ENCODE results near the gene TRIM63. TPM values are rescaled to one million over a fixed set of nuclear protein-coding genes. Genes with fewer than 3 reads are reported as not detected.

TRIM63 gene
- total RNA-seq, 3 donors from 2014 or later, result 0.22 TPM; not detected in 1

GRCh38 chr1:26005434-26006105, 61.9 kb downstream of the TRIM63 start:
- no peaks in the 10 kb centered on the region for H3K9me3 ChIP-seq
- no peaks in the 10 kb centered on the region for H3K4me1 ChIP-seq (ENCODE audit: low read depth)
- no peak for TF ChIP-seq CTCF (IDR thresholded peaks at IDR 0.05)
- no peak for ATAC-seq
- intact Hi-C loops (cut with DNase I, micrococcal nuclease), result no loop called here
- H3K4me3 ChIP-seq, result no peak overlapping the region
- DNase-seq, result no peak
- H3K36me3 ChIP-seq (ENCODE audit: low read depth), result no peaks in the 10 kb centered on the region

GRCh38 chr1:26003756-26004155, 63.7 kb downstream of the TRIM63 start:
- intact Hi-C loops (cut with DNase I, micrococcal nuclease), result no loop called here
- Histone ChIP-seq H3K36me3 (ENCODE audit: low read depth) (no peaks in the 10 kb centered on the region), H3K9me3 (no peaks in the 10 kb centered on the region), H3K4me3 (no peak overlapping the region), H3K4me1 (ENCODE audit: low read depth) (no peaks in the 10 kb centered on the region)
- ATAC-seq (no peak), DNase-seq (no peak)
- no peak for TF ChIP-seq CTCF (IDR thresholded peaks at IDR 0.05)

GRCh38 chr1:26003262-26003661, 64.2 kb downstream of the TRIM63 start:
- ATAC-seq (no peak), DNase-seq (no peak)
- H3K9me3 ChIP-seq, result no peaks in the 10 kb centered on the region
- no peak for TF ChIP-seq CTCF (IDR thresholded peaks at IDR 0.05)
- no peak overlapping the region for H3K4me3 ChIP-seq
- no peaks in the 10 kb centered on the region for H3K4me1 ChIP-seq (ENCODE audit: low read depth)
- intact Hi-C loops (cut with DNase I, micrococcal nuclease), result no loop called here
- no peaks in the 10 kb centered on the region for H3K36me3 ChIP-seq (ENCODE audit: low read depth)

Other genes with a start within 250 kb of the TRIM63 start
- gene MTFR1L, start 247.7 kb downstream of the TRIM63 start, total RNA-seq, result 10 to 100 TPM; 46.2 to 94.3 (median 83.0) TPM
- 1 to 10 TPM in 1 of 3 donors, under 1 TPM in 2; 0.28 to 1.5 (median 0.35) TPM for gene AUNIP, start 208.2 kb downstream of the TRIM63 start, total RNA-seq
- 1 to 10 TPM; 2.5 to 7.7 (median 2.7) TPM for gene PAQR7, start 191.9 kb downstream of the TRIM63 start, total RNA-seq
- gene STMN1, start 161.2 kb downstream of the TRIM63 start, total RNA-seq, result 100 to 1,000 TPM in 1 of 3 donors, 10 to 100 TPM in 2; 32.6 to 103 (median 52.6) TPM
- 10 to 100 TPM; 25.8 to 51.8 (median 38.0) TPM for gene PAFAH2, start 69.6 kb downstream of the TRIM63 start, total RNA-seq
- gene EXTL1, start 45.9 kb downstream of the TRIM63 start, total RNA-seq, result 1 to 10 TPM in 1 of 3 donors, under 1 TPM in 1, not detected in 1; 0.14 to 1.7 TPM
- gene SLC30A2, start 21.5 kb downstream of the TRIM63 start, total RNA-seq, result under 1 TPM; 0.12 to 0.14 (median 0.13) TPM
- gene PDIK1L, start 44.2 kb upstream of the TRIM63 start, total RNA-seq, result 10 to 100 TPM; 12.9 to 17.0 (median 15.0) TPM
- 1 to 10 TPM in 2 of 3 donors, under 1 TPM in 1; 0.78 to 1.5 (median 1.5) TPM for gene FAM110D, start 91.4 kb upstream of the TRIM63 start, total RNA-seq
- gene C1orf232, start 101.3 kb upstream of the TRIM63 start, total RNA-seq, result not detected
- 10 to 100 TPM; 14.8 to 21.4 (median 17.9) TPM for gene ZNF593, start 102.3 kb upstream of the TRIM63 start, total RNA-seq
- gene ZNF593OS, start 104.2 kb upstream of the TRIM63 start, total RNA-seq, result not detected
- 10 to 100 TPM; 19.6 to 65.7 (median 38.6) TPM for gene CNKSR1, start 109.9 kb upstream of the TRIM63 start, total RNA-seq
- gene CATSPER4, start 123.0 kb upstream of the TRIM63 start, total RNA-seq, result not detected
- 10 to 100 TPM; 10.7 to 15.9 (median 15.6) TPM for gene CEP85, start 166.6 kb upstream of the TRIM63 start, total RNA-seq
- gene SH3BGRL3, start 212.5 kb upstream of the TRIM63 start, total RNA-seq, result 100 to 1,000 TPM; 156 to 422 (median 385) TPM
- gene UBXN11, start 239.0 kb upstream of the TRIM63 start, total RNA-seq, result 10 to 100 TPM; 12.9 to 17.9 (median 16.4) TPM